ENCODE data around the gene IGDCC3.

DNA sequence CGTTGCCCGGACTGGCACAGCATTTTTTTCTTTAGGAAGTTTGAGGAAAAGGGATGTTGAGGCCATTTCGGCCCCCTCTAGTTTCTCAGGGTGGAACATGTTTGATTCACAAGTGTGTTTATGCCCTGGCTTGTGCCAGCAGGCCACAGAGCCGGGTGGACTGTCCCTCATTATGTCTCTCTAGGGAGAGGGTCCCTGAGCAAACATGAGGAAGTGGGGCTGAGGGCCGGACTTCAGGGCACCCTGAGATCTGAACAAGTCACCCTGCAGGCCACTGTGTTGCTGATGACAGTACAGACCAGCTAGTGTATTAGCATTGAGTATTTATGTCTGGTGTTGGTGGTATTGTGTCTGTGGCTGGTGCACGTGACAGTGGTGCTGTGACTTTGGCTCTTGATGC is 38.4 kb downstream of the IGDCC3 start:
- TF ChIP-seq, protein P1, sequence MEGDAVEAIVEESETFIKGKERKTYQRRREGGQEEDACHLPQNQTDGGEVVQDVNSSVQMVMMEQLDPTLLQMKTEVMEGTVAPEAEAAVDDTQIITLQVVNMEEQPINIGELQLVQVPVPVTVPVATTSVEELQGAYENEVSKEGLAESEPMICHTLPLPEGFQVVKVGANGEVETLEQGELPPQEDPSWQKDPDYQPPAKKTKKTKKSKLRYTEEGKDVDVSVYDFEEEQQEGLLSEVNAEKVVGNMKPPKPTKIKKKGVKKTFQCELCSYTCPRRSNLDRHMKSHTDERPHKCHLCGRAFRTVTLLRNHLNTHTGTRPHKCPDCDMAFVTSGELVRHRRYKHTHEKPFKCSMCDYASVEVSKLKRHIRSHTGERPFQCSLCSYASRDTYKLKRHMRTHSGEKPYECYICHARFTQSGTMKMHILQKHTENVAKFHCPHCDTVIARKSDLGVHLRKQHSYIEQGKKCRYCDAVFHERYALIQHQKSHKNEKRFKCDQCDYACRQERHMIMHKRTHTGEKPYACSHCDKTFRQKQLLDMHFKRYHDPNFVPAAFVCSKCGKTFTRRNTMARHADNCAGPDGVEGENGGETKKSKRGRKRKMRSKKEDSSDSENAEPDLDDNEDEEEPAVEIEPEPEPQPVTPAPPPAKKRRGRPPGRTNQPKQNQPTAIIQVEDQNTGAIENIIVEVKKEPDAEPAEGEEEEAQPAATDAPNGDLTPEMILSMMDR (IDR thresholded peaks at IDR 0.05): no peak
- TF ChIP-seq EP300 (IDR thresholded peaks at IDR 0.05): no peak
- no peak for TF ChIP-seq POLR2A (IDR thresholded peaks at IDR 0.05)

All from tibial nerve (tissue), 4 donors.